HTR-8/SVneo (cell line): ENCODE data around the gene CACNA2D3.
"Not testable (repeated sequence)": the region's sequence is repeated elsewhere in the genome, so short reads cannot be mapped to it uniquely, and the experiment has no call there.

ENCODE experiments used
- DNase-seq: peaks from one replicate; pipeline ENCODE4 v3.0.0; 2011; ENCODE audit warnings: low spot score, mixed read lengths; ENCODE audit not compliant: insufficient read length
- FAIRE-seq: peaks from 2 replicates; lab custom pipeline; 2011; peaks lifted over from hg19 to GRCh38; lab: Jason Lieb, UNC

Gene CACNA2D3

GRCh38 chr3:54580453-54580852 lies 458.1 kb downstream of the CACNA2D3 start:
- FAIRE-seq = no peak
- no peak for DNase-seq

DNA sequence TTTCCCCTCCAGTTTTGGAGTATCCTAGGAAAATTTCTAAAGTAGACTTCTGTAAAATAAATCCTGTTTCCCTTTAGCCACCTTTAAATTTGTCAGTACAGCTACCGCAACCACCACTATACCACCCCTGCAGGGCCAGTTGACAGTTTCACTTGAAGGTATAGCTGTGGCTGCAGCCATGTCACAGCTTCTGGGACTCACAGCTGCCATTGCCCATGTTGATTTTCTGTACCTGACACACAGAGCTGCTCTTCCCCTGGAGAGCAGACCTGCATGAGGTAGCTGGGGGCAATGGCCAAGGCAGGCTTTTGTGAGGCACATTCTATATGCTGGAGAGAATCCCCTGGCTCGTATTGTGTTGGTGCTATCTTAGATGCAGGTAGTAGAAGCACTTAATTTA lies 460.1 kb downstream of the CACNA2D3 start:
- DNase-seq = no peak
- FAIRE-seq = no peak

- DNase-seq (no peak), FAIRE-seq (no peak)
Observed at GRCh38 chr3:54591157-54591556, 468.8 kb downstream of the CACNA2D3 start.

DNA sequence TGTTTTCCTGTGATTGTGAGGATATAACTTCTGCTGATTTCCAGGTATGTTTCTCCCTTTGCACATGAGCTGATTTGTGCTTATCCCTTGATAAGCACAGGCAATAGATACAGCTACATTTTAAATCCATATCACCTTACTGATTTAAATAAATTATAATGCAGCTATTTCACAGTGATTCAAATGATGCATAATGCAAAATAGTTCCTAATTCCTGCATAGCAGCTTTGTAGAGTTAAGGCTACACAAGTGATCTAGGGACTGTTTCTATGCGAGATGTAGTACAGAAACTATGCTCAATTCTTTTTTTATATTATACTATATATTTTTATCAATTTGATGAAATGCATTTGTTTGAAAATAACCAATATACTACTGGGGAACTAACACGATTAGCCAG lies 471.3 kb downstream of the CACNA2D3 start:
- no peak for FAIRE-seq
- DNase-seq = no peak

DNA sequence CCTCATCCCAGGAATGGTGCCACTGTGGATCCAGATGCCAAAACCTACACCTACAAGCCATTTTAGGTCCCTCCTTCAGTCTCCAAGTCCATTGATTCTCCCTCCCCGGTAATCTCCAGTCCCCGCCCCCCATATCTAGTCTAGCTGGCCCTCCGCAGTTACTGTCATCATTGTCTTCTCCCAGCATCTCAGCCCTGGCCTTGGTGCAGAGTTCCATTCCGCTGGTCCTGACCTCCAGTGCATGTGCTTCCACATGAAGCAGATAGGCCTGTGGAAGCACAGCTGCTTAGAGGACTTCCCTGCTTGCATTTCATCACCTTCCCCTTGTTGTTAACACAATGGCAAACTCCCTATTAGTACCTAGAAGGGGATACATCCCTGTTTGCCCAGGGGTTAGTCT lies 473.7 kb downstream of the CACNA2D3 start:
- FAIRE-seq (no peak), DNase-seq (no peak)

GRCh38 chr3:54599716-54600115 lies 477.4 kb downstream of the CACNA2D3 start:
- DNase-seq = no peak
- no peak for FAIRE-seq

GRCh38 chr3:54600441-54601204 lies 478.3 kb downstream of the CACNA2D3 start:
- FAIRE-seq = no peak

GRCh38 chr3:54604495-54604894 lies 482.1 kb downstream of the CACNA2D3 start:
- no peak for FAIRE-seq

More at GRCh38 chr3:54600441-54601204, 478.3 kb downstream of the CACNA2D3 start:
- DNase-seq = no peak

GRCh38 chr3:54608041-54608440 lies 485.7 kb downstream of the CACNA2D3 start:
- no peak for FAIRE-seq
- no peak for DNase-seq

More at GRCh38 chr3:54604495-54604894, 482.1 kb downstream of the CACNA2D3 start:
- DNase-seq = no peak

DNA sequence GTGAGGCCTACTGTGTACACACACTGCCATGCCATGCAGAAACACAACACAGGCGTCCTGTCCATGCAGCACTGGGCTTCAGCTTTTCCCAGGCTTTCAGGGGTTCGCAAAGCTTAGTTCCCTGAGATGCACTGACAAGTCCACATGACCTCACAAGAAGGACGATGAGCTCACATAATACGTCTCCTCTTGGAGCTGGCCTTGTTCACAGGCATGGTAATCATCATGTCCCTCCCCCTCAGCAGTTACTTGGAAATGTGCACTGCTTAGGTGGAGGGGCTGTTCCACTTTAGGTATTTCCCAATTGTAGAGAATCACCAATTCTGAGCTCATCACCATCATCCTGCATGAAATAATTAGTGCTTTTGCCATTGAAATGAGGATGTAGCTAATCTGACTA lies 496.7 kb downstream of the CACNA2D3 start:
- DNase-seq = no peak
- no peak for FAIRE-seq

DNA sequence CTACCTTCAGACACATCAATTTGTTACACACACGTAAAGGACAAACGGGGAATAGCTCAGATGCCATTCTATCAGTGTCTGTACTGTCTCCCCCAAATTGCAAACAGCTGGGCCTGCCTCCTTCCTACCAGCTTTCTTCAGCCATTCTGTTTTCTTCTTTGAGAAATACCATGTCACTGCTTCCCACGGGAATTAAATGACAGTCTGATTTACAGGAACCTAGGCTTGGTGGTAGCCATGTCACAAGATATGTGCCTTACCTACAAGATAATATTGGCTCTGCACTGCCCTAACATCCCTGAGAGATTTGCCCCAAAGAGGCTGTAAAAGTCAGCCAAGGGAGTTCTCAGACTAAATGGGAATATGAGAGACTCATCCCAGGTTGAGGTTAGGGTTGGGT lies 497.2 kb downstream of the CACNA2D3 start:
- no peak for FAIRE-seq
- DNase-seq = no peak

- no peak for FAIRE-seq
- no peak for DNase-seq
Observed at GRCh38 chr3:54621184-54621583, 498.8 kb downstream of the CACNA2D3 start.

- FAIRE-seq = no peak
- no peak for DNase-seq
Observed at GRCh38 chr3:54622678-54623077, 500.3 kb downstream of the CACNA2D3 start.

GRCh38 chr3:54625805-54626787 lies 503.7 kb downstream of the CACNA2D3 start:
- FAIRE-seq (no peak), DNase-seq (no peak)

GRCh38 chr3:54628888-54629441 lies 506.6 kb downstream of the CACNA2D3 start:
- DNase-seq (no peak), FAIRE-seq (no peak)

- no peak for DNase-seq
- FAIRE-seq = no peak
Observed at GRCh38 chr3:54630101-54630623, 507.8 kb downstream of the CACNA2D3 start.

DNA sequence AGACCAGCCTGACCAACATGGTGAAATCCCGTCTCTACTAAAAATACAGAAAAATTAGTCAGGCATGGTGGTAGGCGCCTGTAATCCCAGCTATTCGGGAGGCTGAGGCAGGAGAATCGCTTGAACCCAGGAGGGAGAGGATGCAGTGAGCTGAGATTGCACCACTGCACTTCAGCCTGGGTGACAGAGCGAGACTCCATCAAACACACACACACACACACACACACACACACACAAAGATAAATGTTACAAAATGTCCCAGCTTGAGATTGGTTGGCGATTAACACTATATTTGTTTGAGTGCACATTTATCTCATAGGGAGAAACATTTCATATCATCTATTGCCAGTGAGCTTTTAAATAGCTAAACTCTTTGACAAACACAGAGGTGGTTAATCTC lies 508.6 kb downstream of the CACNA2D3 start:
- DNase-seq, FAIRE-seq: not testable (repeated sequence)

DNA sequence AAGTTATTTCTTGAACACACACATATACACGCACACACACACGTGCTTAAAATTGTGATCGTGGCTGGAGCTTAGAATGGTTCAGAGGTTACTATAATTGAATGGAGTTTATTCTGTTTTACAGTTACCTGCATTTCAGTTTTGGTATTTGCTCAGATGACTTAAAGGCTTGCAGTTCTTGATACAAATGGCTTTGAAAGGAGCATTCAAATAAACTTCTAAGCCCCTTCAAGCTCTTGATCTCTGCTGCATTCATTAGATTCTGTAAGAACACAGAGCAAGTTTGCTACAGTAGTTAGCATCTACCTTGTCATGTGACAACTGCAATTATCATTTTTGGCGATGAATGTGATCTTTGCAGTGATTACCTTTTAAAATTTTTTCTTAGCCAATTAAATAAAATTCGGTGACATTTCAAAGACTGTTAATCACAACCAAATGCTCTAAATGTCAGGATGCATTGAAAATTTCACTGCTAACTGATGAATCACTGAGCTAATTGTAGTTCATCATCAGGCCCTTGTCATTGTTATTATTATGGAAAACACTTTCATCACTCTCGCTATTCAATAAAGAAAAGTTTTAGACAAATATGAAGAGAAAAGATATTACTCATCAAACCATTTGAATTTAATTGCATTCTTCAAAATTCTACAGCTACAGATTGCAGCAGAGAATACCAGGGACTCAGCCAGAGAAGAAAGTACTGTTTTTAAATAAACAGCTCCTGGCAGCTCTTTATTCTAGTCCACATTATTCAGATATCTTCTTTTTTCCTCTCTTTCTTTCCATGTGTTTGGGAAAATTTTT lies 509.4 kb downstream of the CACNA2D3 start:
- FAIRE-seq (no peak), DNase-seq (no peak)

GRCh38 chr3:54632326-54632665 lies 509.9 kb downstream of the CACNA2D3 start:
- DNase-seq (no peak), FAIRE-seq (no peak)

GRCh38 chr3:54632834-54633233 lies 510.5 kb downstream of the CACNA2D3 start:
- no peak for FAIRE-seq
- DNase-seq = no peak
